Activated CD4-positive, alpha-beta memory T cell treated with anti-CD3 and anti-CD28 coated beads, Interleukin-2, amount 10 ng/mL, durations not matched to agents 7 days and 5 days (primary cell): ENCODE measurements around the gene ADAMTS5. TPM values are rescaled to one million over a fixed set of nuclear protein-coding genes. Genes with fewer than 3 reads are reported as not detected.

Experiments
- CTCF ChIA-PET: fragments of 350-600 bp; sonication (Branson Sonifier 250); formaldehyde crosslinking; loops from one replicate; lab custom pipeline; 2021; ENCODE audit warnings: antibody characterized with exemption, inconsistent platforms; lab: Charles Lee
- POLR2A ChIA-PET: fragments of 350-600 bp; sonication (Branson Sonifier 250); formaldehyde crosslinking; loops from one replicate; lab custom pipeline; 2021; ENCODE audit warnings: antibody characterized with exemption; lab: Charles Lee
- DNase-seq: peaks from one replicate; pipeline ENCODE4 v3.0.0-alpha.2; 2020
- H3K27ac Mint-ChIP-seq: one replicate; pipeline ENCODE4 v1.8.0; 2021; ENCODE audit warnings: mild to moderate bottlenecking, mixed read lengths
- H3K27me3 Mint-ChIP-seq: one replicate; pipeline ENCODE4 v1.8.0; 2021; ENCODE audit warnings: mixed read lengths
- H3K36me3 Mint-ChIP-seq: one replicate; pipeline ENCODE4 v1.8.0; 2021; ENCODE audit warnings: low read depth, mixed read lengths
- H3K4me1 Mint-ChIP-seq: one replicate; pipeline ENCODE4 v1.8.0; 2021; ENCODE audit warnings: mixed read lengths
- H3K4me3 Mint-ChIP-seq: one replicate; pipeline ENCODE4 v1.8.0; 2021; ENCODE audit warnings: mild to moderate bottlenecking, mixed read lengths
- H3K9me3 Mint-ChIP-seq: one replicate; pipeline ENCODE4 v1.8.0; 2021; ENCODE audit warnings: mixed read lengths
- total RNA-seq, 2 experiments: library from RNA; stranded (reverse); gene quantifications; one replicate each; pipeline ENCODE4 v1.2.3, GENCODE V29; 2021

The ADAMTS5 gene
- total RNA-seq, 2 experiments from 2014 or later = not detected

- no peak for DNase-seq
- H3K9me3 Mint-ChIP-seq = no peaks in the 10 kb centered on the region
- no peaks in the 10 kb centered on the region for H3K4me1 Mint-ChIP-seq
- peaks cover 26% of the 10 kb centered on the region for H3K27me3 Mint-ChIP-seq
- CTCF ChIA-PET = interaction anchor here (0.7 kb wide), 1 partner anchor 612 kb away, joined by 3 read pairs; no protein-coding TSS in a partner anchor
- no peak overlapping the region for H3K4me3 Mint-ChIP-seq
- POLR2A ChIA-PET = no interaction called here
- no peaks in the 10 kb centered on the region for H3K36me3 Mint-ChIP-seq
- no peak overlapping the region for H3K27ac Mint-ChIP-seq
These were observed 4.2 kb downstream of the ADAMTS5 start for GRCh38 chr21:26962621-26963181.

DNA sequence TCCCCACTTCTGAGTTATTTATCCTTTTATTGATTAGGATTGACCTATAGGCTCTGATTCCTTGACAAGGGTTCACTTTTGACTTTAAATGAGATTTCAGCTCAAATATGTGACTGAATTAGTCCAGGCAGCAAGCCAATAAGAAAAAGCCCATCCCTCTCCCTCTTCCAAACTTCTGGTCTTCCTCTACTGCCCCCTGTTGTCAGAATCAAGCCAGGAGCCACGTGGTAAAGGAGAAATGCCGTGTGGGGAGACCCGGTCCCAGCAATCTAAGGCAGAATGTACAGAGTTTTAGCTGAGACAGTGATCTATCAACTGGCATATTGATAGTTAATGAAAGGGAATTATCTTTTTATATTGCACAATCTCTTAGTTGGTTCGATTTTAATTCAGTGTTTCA, 5.2 kb downstream of the ADAMTS5 start:
- Mint-ChIP-seq H3K4me3 (no peak overlapping the region), H3K4me1 (no peaks in the 10 kb centered on the region), H3K27ac (no peak overlapping the region), H3K36me3 (no peaks in the 10 kb centered on the region), H3K27me3 (peaks cover 16% of the 10 kb centered on the region), H3K9me3 (no peaks in the 10 kb centered on the region)
- no peak for DNase-seq
- ChIA-PET POLR2A (no interaction called here), CTCF (no interaction called here)

- no peak overlapping the region for H3K4me3 Mint-ChIP-seq
- H3K36me3 Mint-ChIP-seq = no peaks in the 10 kb centered on the region
- no peaks in the 10 kb centered on the region for H3K27me3 Mint-ChIP-seq
- CTCF ChIA-PET = no interaction called here
- no peaks in the 10 kb centered on the region for H3K9me3 Mint-ChIP-seq
- DNase-seq = no peak
- POLR2A ChIA-PET = no interaction called here
- H3K27ac Mint-ChIP-seq = no peak overlapping the region
- H3K4me1 Mint-ChIP-seq = no peaks in the 10 kb centered on the region
These were observed 8.1 kb downstream of the ADAMTS5 start for GRCh38 chr21:26958788-26959187.

GRCh38 chr21:26956813-26957212, 10.1 kb downstream of the ADAMTS5 start:
- Mint-ChIP-seq H3K4me1 (no peaks in the 10 kb centered on the region), H3K4me3 (no peak overlapping the region), H3K36me3 (no peaks in the 10 kb centered on the region), H3K27me3 (no peaks in the 10 kb centered on the region), H3K27ac (no peak overlapping the region), H3K9me3 (no peaks in the 10 kb centered on the region)
- ChIA-PET POLR2A (no interaction called here), CTCF (no interaction called here)
- no peak for DNase-seq

DNA sequence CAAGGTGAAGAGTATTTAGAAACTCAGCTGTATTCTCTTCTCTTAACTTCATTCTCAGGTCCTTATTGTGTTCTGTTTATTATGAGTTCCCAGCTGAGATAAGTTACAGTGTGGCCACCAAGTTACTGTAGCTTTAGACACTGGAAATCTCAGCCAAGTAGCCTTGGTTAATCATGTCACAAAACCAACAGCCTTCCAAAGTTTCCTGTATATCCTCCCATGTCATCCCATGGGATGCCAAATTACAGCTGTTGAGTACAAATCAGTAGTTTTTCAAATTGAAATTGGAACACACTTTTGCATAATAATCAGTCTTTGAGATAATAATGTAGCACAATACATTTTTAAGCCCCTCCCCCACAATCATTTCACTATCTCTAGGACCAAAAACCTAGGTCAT, 10.7 kb downstream of the ADAMTS5 start:
- H3K4me1 Mint-ChIP-seq = no peaks in the 10 kb centered on the region
- ChIA-PET CTCF (no interaction called here), POLR2A (no interaction called here)
- no peaks in the 10 kb centered on the region for H3K9me3 Mint-ChIP-seq
- no peak overlapping the region for H3K4me3 Mint-ChIP-seq
- H3K36me3 Mint-ChIP-seq = no peaks in the 10 kb centered on the region
- no peaks in the 10 kb centered on the region for H3K27me3 Mint-ChIP-seq
- no peak overlapping the region for H3K27ac Mint-ChIP-seq
- no peak for DNase-seq

DNA sequence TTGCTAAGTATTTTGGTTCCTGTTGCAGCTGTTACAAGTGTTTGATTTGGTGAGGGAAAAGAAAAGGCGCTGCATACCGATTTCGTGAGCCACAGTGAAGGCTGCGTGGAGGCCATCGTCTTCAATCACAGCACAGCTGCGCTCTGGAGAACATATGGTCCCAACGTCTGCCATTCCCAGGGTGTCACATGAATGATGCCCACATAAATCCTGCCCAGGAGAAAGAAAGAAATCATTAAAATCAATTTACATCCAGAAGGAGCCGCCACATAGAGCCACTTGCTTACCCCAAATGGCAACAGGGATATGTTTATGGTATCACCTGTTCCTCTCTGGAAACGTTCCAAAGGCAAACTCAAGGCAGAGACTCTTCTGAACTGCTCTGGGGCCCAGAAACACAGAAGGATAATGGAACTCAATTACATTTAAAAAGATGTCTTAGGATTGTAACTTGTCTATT, 12.2 kb downstream of the ADAMTS5 start:
- CTCF ChIA-PET = no interaction called here

DNA sequence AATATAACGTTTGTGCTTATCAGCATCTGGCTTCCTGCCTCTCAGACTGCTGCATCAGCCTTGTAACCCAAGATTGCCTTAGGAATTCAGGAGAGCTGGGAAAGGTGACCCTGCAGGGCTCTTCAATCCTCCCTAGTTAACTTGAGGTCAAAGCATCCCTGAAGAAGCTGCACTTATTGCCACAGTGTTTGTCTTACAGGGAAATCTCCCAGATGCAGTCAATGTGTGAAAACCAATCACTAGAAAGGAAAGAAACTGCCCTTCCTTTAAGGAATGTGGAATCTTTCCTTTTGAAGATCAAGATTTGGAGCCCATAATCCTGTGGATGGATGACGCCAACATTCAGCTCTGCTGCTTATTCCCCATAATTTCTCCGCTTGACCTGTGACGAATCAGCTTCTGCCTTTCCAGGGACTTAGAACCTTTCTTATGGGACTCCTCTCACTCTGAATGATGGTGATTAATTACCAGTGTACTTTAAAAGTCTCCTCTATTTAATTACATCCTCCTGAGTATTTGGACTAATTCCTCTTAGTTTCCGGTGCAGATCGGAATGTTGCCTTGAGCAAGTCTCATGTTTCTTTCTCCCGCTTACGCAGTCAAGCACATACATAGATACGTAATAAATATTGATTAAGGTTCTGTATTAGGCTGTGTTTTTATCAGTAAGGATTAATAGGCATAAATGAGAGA, 14.4 kb downstream of the ADAMTS5 start:
- Mint-ChIP-seq H3K36me3 (no peaks in the 10 kb centered on the region), H3K4me1 (no peaks in the 10 kb centered on the region), H3K27me3 (no peaks in the 10 kb centered on the region), H3K27ac (no peak overlapping the region), H3K9me3 (no peaks in the 10 kb centered on the region), H3K4me3 (no peak overlapping the region)
- ChIA-PET POLR2A (no interaction called here), CTCF (no interaction called here)
- DNase-seq = no peak

More for the DNA sequence above, 12.2 kb downstream of the ADAMTS5 start:
- no peaks in the 10 kb centered on the region for H3K27me3 Mint-ChIP-seq
- H3K4me1 Mint-ChIP-seq = no peaks in the 10 kb centered on the region
- H3K36me3 Mint-ChIP-seq = no peaks in the 10 kb centered on the region
- no peak overlapping the region for H3K4me3 Mint-ChIP-seq
- POLR2A ChIA-PET = no interaction called here
- H3K27ac Mint-ChIP-seq = no peak overlapping the region
- no peak for DNase-seq
- H3K9me3 Mint-ChIP-seq = no peaks in the 10 kb centered on the region

- POLR2A ChIA-PET = no interaction called here
- no peaks in the 10 kb centered on the region for H3K4me1 Mint-ChIP-seq
- no peak overlapping the region for H3K27ac Mint-ChIP-seq
- CTCF ChIA-PET = no interaction called here
- no peak overlapping the region for H3K4me3 Mint-ChIP-seq
- no peaks in the 10 kb centered on the region for H3K9me3 Mint-ChIP-seq
- no peaks in the 10 kb centered on the region for H3K36me3 Mint-ChIP-seq
- no peak for DNase-seq
- H3K27me3 Mint-ChIP-seq = no peaks in the 10 kb centered on the region
These were observed 17.1 kb downstream of the ADAMTS5 start for GRCh38 chr21:26949830-26950229.

GRCh38 chr21:26948194-26948593, 18.7 kb downstream of the ADAMTS5 start:
- Mint-ChIP-seq H3K4me3 (no peak overlapping the region), H3K27ac (no peak overlapping the region), H3K27me3 (no peaks in the 10 kb centered on the region), H3K4me1 (no peaks in the 10 kb centered on the region), H3K36me3 (no peaks in the 10 kb centered on the region), H3K9me3 (no peaks in the 10 kb centered on the region)
- ChIA-PET POLR2A (no interaction called here), CTCF (no interaction called here)
- DNase-seq = no peak

GRCh38 chr21:26946744-26947446, 20.0 kb downstream of the ADAMTS5 start:
- no peak overlapping the region for H3K4me3 Mint-ChIP-seq
- ChIA-PET CTCF (no interaction called here), POLR2A (no interaction called here)
- DNase-seq = no peak
- H3K4me1 Mint-ChIP-seq = no peaks in the 10 kb centered on the region
- no peaks in the 10 kb centered on the region for H3K9me3 Mint-ChIP-seq
- H3K27me3 Mint-ChIP-seq = no peaks in the 10 kb centered on the region
- H3K27ac Mint-ChIP-seq = no peak overlapping the region
- no peaks in the 10 kb centered on the region for H3K36me3 Mint-ChIP-seq

- no peaks in the 10 kb centered on the region for H3K27me3 Mint-ChIP-seq
- no peaks in the 10 kb centered on the region for H3K9me3 Mint-ChIP-seq
- no peak overlapping the region for H3K27ac Mint-ChIP-seq
- H3K4me1 Mint-ChIP-seq = no peaks in the 10 kb centered on the region
- H3K4me3 Mint-ChIP-seq = no peak overlapping the region
- POLR2A ChIA-PET = no interaction called here
- CTCF ChIA-PET = no interaction called here
- no peak for DNase-seq
- H3K36me3 Mint-ChIP-seq = no peaks in the 10 kb centered on the region
These were observed 20.8 kb downstream of the ADAMTS5 start for GRCh38 chr21:26945916-26946675.

GRCh38 chr21:26943921-26944320, 23.0 kb downstream of the ADAMTS5 start:
- CTCF ChIA-PET = no interaction called here
- POLR2A ChIA-PET = no interaction called here

DNA sequence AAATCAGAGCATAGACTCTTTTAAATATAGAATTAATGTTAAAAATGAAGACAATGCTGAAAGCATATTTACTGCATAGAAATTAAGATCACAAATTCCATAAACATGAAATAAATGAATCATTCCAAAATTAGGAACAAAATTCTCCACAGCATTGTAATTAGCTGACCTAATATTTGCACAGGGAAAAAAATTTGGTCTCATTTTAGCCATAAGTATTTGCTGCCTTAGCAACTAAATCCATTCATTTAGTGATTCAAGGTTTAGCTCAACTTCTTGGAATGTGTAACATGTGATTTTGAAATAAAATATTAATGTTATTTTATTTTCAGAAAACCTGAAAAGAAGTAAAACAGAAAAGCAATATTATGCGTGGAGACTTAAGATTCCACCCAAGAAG, 25.5 kb downstream of the ADAMTS5 start:
- no peaks in the 10 kb centered on the region for H3K36me3 Mint-ChIP-seq

More at GRCh38 chr21:26943921-26944320, 23.0 kb downstream of the ADAMTS5 start:
- no peaks in the 10 kb centered on the region for H3K4me1 Mint-ChIP-seq
- no peaks in the 10 kb centered on the region for H3K36me3 Mint-ChIP-seq
- no peak overlapping the region for H3K4me3 Mint-ChIP-seq
- no peak for DNase-seq
- H3K9me3 Mint-ChIP-seq = no peaks in the 10 kb centered on the region
- no peak overlapping the region for H3K27ac Mint-ChIP-seq
- H3K27me3 Mint-ChIP-seq = no peaks in the 10 kb centered on the region

More for the DNA sequence above, 25.5 kb downstream of the ADAMTS5 start:
- no peaks in the 10 kb centered on the region for H3K27me3 Mint-ChIP-seq
- H3K4me1 Mint-ChIP-seq = no peaks in the 10 kb centered on the region
- no peak overlapping the region for H3K27ac Mint-ChIP-seq
- no peaks in the 10 kb centered on the region for H3K9me3 Mint-ChIP-seq
- DNase-seq = no peak
- no peak overlapping the region for H3K4me3 Mint-ChIP-seq
- POLR2A ChIA-PET = no interaction called here
- CTCF ChIA-PET = no interaction called here
